Measurements from ENCODE around the gene NANOS1.
A peak's percentile ranks its signal among the peaks of the same experiment; 100 is the strongest.

Gene NANOS1

GRCh38 chr10:119061352-119061751 lies 31.8 kb downstream of the NANOS1 start:
- DNase-seq (ENCODE audit: low read depth) = no peak

DNA sequence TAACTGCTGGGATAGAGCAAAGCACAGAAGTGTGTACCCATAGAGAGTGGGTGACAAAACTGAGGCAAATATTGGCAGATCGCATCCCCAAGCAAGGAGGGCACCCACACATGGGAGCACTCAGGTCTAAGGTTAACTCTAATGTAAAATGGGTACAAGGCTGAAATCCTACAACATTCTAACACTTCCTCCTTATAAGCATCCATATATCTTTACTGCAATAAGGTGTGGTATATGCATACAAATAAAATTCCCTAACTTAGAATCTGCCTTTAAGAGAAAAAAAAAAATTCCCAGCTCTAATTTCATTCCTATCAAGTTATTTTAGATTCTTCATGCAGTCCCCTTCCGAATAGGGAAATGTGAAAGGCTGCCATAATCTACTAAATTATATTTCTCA lies 32.4 kb downstream of the NANOS1 start:
- DNase-seq (ENCODE audit: low read depth) = no peak

DNA sequence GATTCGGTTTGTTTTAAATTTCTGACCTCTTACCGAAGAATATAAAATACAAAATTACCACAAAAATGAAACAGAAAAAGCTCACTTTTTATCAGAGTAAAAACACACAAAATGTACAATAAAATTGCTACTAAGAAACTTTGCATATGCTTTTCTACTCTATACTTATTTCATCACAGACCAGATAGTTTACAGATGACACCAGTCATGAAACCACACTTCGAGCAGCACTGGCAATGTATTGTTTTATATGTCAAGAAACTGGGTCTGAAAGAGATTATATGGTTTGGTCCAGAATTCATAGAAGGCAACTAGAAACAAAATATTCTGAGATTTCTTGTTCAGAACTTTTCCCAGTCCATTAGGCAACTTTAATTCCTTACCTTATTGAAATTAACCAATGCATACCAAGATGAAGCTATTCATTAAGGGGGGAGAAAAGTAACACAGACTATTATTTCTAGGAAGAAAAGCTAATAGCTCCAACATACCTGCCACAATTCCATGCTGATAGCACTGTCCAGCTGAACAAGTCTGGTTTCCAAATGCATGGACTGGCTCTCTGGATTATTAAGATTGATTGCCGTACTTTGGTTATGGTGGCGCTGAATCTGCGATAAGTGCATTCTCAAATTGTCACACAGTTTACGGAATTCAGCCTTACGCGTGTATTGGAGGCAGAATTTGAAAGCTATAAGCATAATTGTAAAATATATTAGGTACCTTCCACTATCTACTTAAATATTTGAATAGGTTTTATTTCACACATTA lies 41.1 kb downstream of the NANOS1 start:
- no peak for DNase-seq (ENCODE audit: low read depth)

DNA sequence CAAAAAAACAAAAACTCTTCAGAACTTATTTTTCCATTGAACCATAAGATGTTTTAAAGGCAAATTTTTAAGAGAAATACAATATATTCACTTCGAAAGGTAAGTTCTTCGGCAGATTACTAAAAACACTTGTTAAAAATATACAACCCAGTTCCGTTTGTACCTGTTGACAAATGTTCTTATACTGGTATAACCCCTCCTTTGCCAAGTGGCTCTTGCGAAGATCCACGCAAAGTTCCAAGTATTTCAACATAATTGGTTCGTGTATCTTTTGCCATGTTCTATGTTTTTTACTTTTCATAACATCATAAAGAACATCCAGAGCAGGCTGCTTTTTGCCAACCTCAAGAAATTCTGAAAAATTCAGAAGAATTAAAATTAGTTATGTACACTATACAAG lies 44.1 kb downstream of the NANOS1 start:
- no peak for DNase-seq (ENCODE audit: low read depth)

GRCh38 chr10:119078422-119079179 lies 49.1 kb downstream of the NANOS1 start:
- no peak for DNase-seq (ENCODE audit: low read depth)

DNA sequence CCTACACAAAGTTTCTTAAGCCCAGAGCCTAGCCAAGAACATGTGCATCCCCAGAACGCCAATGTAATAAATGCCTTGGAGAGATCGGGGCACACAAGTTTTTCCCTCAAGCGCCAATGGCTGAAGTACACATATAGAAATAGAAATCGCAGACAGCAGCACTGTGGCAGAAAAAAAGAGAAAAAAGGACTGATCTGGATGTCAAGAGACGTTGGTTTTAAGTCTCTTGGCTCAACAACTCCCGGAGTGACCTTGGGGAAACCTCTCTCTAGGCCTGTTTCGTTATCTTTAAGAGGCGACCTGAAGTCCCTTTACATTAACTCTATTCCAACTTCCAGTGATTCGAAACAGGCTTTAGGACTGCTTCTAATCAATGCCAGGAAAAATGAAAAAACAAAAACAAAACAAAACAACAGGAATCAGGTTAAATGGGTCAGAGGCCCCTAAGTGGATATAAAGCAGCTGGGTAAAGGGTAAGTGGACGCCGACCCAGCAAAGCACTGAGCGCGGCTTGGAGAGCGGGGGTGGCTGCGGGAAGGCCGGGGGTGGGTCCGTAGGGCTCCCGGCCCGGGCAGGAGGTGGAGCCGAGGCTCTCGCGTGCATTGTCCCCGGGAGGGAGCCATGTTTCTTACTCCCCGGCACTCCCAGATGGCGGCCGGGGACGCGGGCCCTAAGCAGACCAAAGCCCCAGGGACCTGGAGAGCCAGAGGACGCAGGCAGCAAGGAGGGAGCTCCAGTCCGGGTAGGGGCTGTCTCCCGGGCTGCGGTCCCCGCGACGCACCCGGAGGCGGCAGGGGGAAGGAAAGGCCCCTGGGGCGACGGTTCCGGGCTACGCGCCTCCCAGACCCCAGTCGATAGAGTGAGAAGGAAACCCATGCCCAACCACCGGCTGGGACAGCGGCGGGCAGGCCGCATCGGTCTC lies 50.3 kb downstream of the NANOS1 start:
- peak; percentile 35 for DNase-seq (ENCODE audit: low read depth)

DNA sequence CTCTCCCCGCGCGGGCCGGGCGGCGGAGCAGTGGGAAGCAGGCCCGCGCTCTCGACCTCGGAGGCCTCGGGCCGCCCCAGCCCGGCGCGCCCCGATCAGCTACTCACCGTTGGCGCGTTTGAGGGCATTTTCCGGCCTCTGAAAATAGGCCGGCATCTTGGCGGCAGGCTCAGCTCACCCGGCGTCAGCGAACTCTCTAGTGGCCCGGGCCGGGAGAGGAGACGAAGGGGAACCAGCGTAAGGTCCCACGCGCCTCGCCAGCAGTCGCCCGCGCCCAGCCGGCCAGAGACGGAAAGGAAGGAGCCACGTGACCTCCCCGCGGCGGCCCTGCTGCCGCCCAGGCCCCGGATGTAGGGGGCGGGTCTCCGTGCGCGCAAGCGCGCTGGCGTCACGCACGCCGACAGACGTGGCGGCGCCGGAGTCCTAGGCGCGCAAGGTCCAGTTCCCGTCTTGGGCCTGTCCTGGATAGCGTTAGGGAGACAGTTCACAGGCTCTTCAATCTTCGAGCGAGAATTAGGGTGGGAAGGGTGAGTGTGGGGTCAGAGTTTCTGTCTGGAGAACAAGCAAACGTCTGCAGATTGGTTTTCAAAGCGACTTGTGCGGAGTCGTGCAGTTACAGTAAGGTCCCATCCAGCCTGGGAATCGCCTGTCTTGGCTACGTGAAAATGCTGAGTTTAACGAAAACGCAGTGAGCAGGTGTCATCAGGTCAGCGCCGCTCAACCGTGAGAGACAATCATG lies 51.2 kb downstream of the NANOS1 start, which contains the start of gene EIF3A:
TSS of gene EIF3A (minus strand) at position 297 of the 739 bp plus-strand sequence. CDS start at position 156, 141 bp downstream.
- DNase-seq (ENCODE audit: low read depth) = peak; percentile 78
